NCI-H69 (cell line): ENCODE measurements around the gene SLCO3A1.
A peak's percentile ranks its signal among the peaks of the same experiment; 100 is the strongest.

Experiments used
- DNase-seq: peaks from one replicate; lab custom pipeline; 2025; lab: John Stamatoyannopoulos, UW

Gene SLCO3A1

GRCh38 chr15:91861223-91861622, 7.7 kb downstream of the SLCO3A1 start:
- no peak for DNase-seq

GRCh38 chr15:91862891-91863504, 9.5 kb downstream of the SLCO3A1 start:
- DNase-seq, result peak; percentile 64

- DNase-seq, result peak; percentile 24
Observed at GRCh38 chr15:91863621-91864255, 10.2 kb downstream of the SLCO3A1 start.

- DNase-seq, result peak; percentile 50
Observed at GRCh38 chr15:91864664-91865063, 11.2 kb downstream of the SLCO3A1 start.

- DNase-seq, result no peak
Observed at GRCh38 chr15:91865486-91865885, 12.0 kb downstream of the SLCO3A1 start.

- no peak for DNase-seq
Observed at GRCh38 chr15:91865950-91866349, 12.4 kb downstream of the SLCO3A1 start.

GRCh38 chr15:91866371-91866905, 12.9 kb downstream of the SLCO3A1 start:
- no peak for DNase-seq

- DNase-seq, result no peak
Observed at GRCh38 chr15:91866971-91867372, 13.5 kb downstream of the SLCO3A1 start.

- DNase-seq, result no peak
Observed at GRCh38 chr15:91867581-91868026, 14.1 kb downstream of the SLCO3A1 start.

GRCh38 chr15:91870876-91871537, 17.5 kb downstream of the SLCO3A1 start:
- DNase-seq, result no peak

- no peak for DNase-seq
Observed at GRCh38 chr15:91871837-91872236, 18.3 kb downstream of the SLCO3A1 start.

- peak; percentile 79 for DNase-seq
Observed at GRCh38 chr15:91872356-91873137, 19.0 kb downstream of the SLCO3A1 start.

- DNase-seq, result no peak
Observed at GRCh38 chr15:91873138-91873536, 19.6 kb downstream of the SLCO3A1 start.

- DNase-seq, result no peak
Observed at GRCh38 chr15:91874171-91874570, 20.7 kb downstream of the SLCO3A1 start.

GRCh38 chr15:91874992-91875660, 21.6 kb downstream of the SLCO3A1 start:
- DNase-seq, result no peak

- no peak for DNase-seq
Observed at GRCh38 chr15:91876187-91876586, 22.7 kb downstream of the SLCO3A1 start.

- DNase-seq, result no peak
Observed at GRCh38 chr15:91878319-91878870, 24.9 kb downstream of the SLCO3A1 start.

GRCh38 chr15:91879158-91879557, 25.6 kb downstream of the SLCO3A1 start:
- no peak for DNase-seq

- no peak for DNase-seq
Observed at GRCh38 chr15:91880373-91880772, 26.9 kb downstream of the SLCO3A1 start.

GRCh38 chr15:91881569-91882297, 28.2 kb downstream of the SLCO3A1 start:
- no peak for DNase-seq
